Measurements from ENCODE around the gene OSBPL8.

DNA sequence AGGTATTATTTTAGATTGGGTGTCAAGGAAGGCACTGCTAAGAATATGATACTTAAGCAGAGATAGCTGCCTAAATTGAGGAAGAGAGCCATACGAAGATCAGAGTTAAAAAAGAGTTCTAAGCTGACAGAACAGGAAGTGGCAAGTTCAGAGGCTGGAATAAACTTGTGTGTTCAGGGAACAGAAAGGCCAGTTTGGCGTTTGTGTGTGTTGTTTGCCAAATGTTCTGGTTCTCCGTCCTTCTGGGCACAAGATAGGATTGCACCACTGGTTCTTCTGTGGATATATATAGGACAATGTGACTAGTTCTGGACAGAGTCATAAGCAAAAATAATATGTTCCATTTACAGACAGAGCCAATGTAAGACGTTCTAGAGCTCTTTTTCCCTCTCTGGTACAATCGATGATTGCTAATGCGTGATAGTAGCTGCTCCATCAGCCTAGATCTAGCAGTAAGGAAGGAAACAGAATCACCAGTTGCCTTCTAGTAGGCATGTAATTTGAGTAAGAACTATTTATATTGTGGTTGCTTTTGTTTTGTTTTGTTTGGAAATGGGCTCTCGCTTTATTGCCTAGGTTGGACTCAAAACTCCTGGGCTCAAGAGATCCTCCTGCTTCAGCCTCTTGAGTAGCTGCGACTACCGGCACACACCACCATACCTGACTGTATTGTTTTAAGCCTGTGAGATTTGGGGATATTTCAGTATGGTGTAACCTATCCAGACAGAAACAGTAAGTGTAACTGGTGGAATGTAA, 218.7 kb downstream of the OSBPL8 start:
- no peak for TF ChIP-seq POLR2A (IDR thresholded peaks at IDR 0.05)
- TF ChIP-seq, protein P1, sequence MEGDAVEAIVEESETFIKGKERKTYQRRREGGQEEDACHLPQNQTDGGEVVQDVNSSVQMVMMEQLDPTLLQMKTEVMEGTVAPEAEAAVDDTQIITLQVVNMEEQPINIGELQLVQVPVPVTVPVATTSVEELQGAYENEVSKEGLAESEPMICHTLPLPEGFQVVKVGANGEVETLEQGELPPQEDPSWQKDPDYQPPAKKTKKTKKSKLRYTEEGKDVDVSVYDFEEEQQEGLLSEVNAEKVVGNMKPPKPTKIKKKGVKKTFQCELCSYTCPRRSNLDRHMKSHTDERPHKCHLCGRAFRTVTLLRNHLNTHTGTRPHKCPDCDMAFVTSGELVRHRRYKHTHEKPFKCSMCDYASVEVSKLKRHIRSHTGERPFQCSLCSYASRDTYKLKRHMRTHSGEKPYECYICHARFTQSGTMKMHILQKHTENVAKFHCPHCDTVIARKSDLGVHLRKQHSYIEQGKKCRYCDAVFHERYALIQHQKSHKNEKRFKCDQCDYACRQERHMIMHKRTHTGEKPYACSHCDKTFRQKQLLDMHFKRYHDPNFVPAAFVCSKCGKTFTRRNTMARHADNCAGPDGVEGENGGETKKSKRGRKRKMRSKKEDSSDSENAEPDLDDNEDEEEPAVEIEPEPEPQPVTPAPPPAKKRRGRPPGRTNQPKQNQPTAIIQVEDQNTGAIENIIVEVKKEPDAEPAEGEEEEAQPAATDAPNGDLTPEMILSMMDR (IDR thresholded peaks at IDR 0.05) = no peak

Measured in transverse colon (tissue), 3 donors.